22Rv1 (cell line): ENCODE results near the gene SH3TC1.

Experiments used
- ZFX ChIP-seq: fragments of 450-650 bp; IDR thresholded peaks from 2 replicates; pipeline ENCODE4 v1.6.1; 2017; ENCODE audit warnings: antibody characterized with exemption, borderline replicate concordance
- TF ChIP-seq, protein P1 (sequence below): fragments of 450-650 bp; IDR thresholded peaks from 2 replicates; pipeline ENCODE4 v1.5.1; 2017; ENCODE audit warnings: mild to moderate bottlenecking

DNA sequence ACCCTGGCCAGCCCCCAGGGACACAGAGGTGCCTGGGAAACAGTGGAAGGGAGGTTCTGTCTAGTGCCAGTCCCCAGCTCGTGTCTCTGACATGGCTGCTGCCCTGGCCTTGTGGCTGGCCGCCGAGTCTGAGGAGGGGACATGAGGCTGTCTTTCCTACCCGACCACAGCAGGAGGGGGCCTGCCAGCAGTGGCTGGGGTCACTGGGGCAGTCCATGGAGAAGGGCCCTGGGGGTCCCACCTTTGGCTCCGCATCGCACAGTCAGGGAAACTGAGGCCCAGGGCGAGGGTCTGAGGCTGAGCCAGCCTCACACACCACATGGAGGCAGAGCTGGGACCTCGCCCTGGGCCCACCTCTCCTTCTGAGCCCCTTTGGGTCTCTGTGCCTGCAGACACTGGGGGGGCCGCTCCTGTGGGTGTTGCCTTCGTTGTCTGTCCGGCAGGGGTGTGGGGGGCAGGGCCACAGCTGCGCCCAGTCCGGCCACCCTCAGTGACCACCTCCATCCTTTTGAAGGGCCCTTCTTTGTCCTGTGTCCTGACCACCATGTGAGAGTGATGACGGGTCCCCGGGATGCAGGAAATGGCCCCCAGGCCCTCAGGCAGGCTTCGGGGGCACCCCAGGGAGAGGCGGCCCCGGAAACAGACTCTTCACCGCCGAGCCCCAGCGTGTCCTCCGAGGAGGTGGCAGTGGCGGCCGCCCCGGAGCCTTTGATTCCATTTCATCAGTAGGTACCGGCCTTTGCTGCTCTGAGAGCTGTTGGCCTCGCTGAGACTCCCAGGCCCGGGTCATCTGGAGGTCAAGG lies 17.6 kb downstream of the SH3TC1 start:
- TF ChIP-seq, protein P1, sequence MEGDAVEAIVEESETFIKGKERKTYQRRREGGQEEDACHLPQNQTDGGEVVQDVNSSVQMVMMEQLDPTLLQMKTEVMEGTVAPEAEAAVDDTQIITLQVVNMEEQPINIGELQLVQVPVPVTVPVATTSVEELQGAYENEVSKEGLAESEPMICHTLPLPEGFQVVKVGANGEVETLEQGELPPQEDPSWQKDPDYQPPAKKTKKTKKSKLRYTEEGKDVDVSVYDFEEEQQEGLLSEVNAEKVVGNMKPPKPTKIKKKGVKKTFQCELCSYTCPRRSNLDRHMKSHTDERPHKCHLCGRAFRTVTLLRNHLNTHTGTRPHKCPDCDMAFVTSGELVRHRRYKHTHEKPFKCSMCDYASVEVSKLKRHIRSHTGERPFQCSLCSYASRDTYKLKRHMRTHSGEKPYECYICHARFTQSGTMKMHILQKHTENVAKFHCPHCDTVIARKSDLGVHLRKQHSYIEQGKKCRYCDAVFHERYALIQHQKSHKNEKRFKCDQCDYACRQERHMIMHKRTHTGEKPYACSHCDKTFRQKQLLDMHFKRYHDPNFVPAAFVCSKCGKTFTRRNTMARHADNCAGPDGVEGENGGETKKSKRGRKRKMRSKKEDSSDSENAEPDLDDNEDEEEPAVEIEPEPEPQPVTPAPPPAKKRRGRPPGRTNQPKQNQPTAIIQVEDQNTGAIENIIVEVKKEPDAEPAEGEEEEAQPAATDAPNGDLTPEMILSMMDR = no peak
- no peak for TF ChIP-seq ZFX
